Measurements from ENCODE around the gene KRT75. TPM values are rescaled to one million over a fixed set of nuclear protein-coding genes. Genes with fewer than 3 reads are reported as not detected.
A peak's percentile ranks its signal among the peaks of the same experiment; 100 is the strongest.

Gene KRT75
- total RNA-seq, 1 experiment from 2014 or later = not detected

DNA sequence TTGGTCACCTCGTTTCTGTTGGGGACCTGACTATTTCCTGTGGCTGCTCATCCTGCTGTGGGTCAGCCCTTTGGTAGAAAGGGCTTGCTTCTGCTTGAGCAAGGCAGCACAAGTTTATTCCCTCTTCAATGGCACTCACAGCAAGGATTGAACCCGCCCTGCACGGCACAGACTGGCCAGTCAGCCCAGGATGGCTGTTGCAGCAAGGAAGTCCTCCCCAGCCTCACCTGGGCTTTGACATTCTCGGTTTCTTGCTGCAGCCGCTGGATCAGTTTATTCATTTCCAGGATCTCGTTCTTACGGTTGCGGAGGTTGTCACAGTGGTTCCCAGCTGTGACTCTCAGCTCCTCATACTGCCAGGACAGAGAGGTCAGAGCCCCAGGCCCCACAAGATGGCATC is 37.5 kb downstream of the KRT75 start:
- no peaks in the 10 kb centered on the region for H3K36me3 Mint-ChIP-seq
- H3K4me3 Mint-ChIP-seq = no peak overlapping the region
- TF ChIP-seq ZNF317 (CRISPR knock-in tag; IDR thresholded peaks at IDR 0.05; ENCODE audit: borderline replicate concordance, low read depth) = no peak
- TF ChIP-seq, protein P1, sequence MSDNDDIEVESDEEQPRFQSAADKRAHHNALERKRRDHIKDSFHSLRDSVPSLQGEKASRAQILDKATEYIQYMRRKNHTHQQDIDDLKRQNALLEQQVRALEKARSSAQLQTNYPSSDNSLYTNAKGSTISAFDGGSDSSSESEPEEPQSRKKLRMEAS (CRISPR knock-in tag; IDR thresholded peaks at IDR 0.05) = 0 out of 2 replicates have a peak, but pooled peaks have one; percentile 9
- H3K9me3 Mint-ChIP-seq = no peaks in the 10 kb centered on the region
- ChIA-PET POLR2A (no interaction called here), CTCF (interaction anchor here (0.7 to 3.4 kb wide), 38 partner anchors 8 to 584 kb away, joined by 3 to 47 read pairs (median 10); partner anchors contain the start of genes KRT5, KRT71, KRT75 and KRT80)
- DNase-seq (ENCODE audit: low spot score) (no peak), ATAC-seq (no peak)
- H3K4me1 Mint-ChIP-seq = no peaks in the 10 kb centered on the region
- peaks cover 4% of the 10 kb centered on the region; the same call in 1 of the 2 replicates for H3K27me3 Mint-ChIP-seq (ENCODE audit: low read depth)
- no peak overlapping the region for H3K27ac Mint-ChIP-seq

DNA sequence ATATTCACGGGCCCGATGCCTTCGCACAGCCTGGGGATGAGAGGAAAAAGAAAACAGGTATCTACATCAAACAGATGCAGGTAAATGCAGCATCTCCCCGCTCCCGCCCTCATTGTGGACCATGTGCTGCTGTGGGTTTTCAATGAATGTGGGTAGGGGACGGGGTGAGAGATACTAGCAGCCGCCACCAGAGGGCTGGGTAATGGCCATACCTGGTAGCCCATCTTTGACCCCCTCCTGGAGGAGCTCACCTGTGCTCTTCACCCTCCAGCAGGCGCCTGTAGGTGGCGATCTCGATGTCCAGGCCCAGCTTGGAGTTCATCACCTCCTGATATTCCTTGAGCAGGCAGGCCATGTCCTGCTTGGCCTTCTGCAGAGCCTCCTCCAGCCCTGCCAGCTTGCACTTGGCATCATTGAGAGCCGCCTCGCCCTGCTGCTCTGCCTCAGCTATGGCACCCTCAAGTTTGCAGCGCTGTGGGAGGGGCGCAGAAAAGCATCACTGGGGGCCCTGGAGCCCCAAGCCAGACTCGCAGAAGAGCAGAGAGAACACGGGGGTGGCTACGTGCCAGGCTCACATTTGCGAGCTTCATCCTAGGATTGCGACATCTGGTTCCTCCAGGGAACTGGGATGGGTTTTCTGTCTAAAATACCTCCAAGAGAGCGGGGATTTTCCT is 38.3 kb downstream of the KRT75 start:
- CTCF ChIA-PET = interaction anchor here (0.6 to 3.4 kb wide), 101 partner anchors 9 to 658 kb away, joined by 3 to 47 read pairs (median 5); partner anchors contain the start of genes KRT5, KRT6A, KRT71 and KRT75
- TF ChIP-seq IRF2 (CRISPR knock-in tag; IDR thresholded peaks at IDR 0.05; ENCODE audit: borderline replicate concordance, low read depth) (no peak), NFATC4 (CRISPR knock-in tag; IDR thresholded peaks at IDR 0.05) (no peak), NR2C2 (CRISPR knock-in tag; IDR thresholded peaks at IDR 0.05) (no peak), NR3C1 (CRISPR knock-in tag; conservative IDR thresholded peaks at IDR 0.05; ENCODE audit: low read depth) (no peak), TP53 (CRISPR knock-in tag; IDR thresholded peaks at IDR 0.05) (no peak), PRRX2 (CRISPR knock-in tag; IDR thresholded peaks at IDR 0.05) (peak; percentile 26; the same call in 1 of the 2 replicates)
- TF ChIP-seq, protein P2, sequence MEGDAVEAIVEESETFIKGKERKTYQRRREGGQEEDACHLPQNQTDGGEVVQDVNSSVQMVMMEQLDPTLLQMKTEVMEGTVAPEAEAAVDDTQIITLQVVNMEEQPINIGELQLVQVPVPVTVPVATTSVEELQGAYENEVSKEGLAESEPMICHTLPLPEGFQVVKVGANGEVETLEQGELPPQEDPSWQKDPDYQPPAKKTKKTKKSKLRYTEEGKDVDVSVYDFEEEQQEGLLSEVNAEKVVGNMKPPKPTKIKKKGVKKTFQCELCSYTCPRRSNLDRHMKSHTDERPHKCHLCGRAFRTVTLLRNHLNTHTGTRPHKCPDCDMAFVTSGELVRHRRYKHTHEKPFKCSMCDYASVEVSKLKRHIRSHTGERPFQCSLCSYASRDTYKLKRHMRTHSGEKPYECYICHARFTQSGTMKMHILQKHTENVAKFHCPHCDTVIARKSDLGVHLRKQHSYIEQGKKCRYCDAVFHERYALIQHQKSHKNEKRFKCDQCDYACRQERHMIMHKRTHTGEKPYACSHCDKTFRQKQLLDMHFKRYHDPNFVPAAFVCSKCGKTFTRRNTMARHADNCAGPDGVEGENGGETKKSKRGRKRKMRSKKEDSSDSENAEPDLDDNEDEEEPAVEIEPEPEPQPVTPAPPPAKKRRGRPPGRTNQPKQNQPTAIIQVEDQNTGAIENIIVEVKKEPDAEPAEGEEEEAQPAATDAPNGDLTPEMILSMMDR (IDR thresholded peaks at IDR 0.05) = peak; percentile 79
- TF ChIP-seq, protein P1 (CRISPR knock-in tag; IDR thresholded peaks at IDR 0.05) = no peak
- TF ChIP-seq, protein P3, sequence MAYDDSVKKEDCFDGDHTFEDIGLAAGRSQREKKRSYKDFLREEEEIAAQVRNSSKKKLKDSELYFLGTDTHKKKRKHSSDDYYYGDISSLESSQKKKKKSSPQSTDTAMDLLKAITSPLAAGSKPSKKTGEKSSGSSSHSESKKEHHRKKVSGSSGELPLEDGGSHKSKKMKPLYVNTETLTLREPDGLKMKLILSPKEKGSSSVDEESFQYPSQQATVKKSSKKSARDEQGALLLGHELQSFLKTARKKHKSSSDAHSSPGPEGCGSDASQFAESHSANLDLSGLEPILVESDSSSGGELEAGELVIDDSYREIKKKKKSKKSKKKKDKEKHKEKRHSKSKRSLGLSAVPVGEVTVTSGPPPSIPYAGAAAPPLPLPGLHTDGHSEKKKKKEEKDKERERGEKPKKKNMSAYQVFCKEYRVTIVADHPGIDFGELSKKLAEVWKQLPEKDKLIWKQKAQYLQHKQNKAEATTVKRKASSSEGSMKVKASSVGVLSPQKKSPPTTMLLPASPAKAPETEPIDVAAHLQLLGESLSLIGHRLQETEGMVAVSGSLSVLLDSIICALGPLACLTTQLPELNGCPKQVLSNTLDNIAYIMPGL (CRISPR knock-in tag; IDR thresholded peaks at IDR 0.05) = 0 out of 2 replicates have a peak, but pooled peaks have one; percentile 32
- TF ChIP-seq, protein P4, sequence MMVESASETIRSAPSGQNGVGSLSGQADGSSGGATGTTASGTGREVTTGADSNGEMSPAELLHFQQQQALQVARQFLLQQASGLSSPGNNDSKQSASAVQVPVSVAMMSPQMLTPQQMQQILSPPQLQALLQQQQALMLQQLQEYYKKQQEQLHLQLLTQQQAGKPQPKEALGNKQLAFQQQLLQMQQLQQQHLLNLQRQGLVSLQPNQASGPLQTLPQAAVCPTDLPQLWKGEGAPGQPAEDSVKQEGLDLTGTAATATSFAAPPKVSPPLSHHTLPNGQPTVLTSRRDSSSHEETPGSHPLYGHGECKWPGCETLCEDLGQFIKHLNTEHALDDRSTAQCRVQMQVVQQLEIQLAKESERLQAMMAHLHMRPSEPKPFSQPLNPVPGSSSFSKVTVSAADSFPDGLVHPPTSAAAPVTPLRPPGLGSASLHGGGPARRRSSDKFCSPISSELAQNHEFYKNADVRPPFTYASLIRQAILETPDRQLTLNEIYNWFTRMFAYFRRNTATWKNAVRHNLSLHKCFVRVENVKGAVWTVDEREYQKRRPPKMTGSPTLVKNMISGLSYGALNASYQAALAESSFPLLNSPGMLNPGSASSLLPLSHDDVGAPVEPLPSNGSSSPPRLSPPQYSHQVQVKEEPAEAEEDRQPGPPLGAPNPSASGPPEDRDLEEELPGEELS (CRISPR knock-in tag; IDR thresholded peaks at IDR 0.05) = no peak

DNA sequence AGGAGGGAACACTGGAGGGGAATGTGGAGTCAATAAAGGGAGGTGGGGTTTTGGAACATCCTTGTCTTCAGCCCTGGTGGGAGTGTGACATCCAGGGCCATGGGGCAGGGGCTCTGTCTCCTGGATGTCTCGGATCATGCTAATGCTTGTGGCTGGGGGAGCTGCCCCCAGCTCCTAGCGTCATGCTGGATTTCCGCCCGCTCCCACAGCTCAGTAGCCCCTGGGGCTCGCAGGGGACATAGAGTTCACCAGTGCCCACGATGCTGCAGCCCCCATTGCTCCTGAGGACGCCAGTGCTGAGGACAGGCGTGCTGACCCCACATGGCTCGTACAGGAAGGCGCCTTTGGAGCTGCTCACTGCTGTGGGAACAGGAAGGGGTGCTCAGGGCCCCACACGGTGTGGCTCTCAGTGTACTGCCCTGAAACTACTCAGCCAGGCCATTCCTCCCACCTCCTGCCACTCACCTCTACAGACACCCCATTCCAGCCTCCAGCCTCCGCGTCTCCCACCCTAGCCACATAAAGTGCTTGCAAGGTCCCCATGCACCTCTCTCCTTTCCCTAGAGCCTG is 39.2 kb downstream of the KRT75 start:
- ChIA-PET POLR2A (no interaction called here), CTCF (interaction anchor here (0.7 to 3.4 kb wide), 33 partner anchors 10 to 570 kb away, joined by 3 to 47 read pairs (median 7); partner anchors contain the start of genes KRT5, KRT8 and KRT84)
- H3K4me1 Mint-ChIP-seq = no peaks in the 10 kb centered on the region
- H3K36me3 Mint-ChIP-seq = no peaks in the 10 kb centered on the region
- DNase-seq (ENCODE audit: low spot score) (no peak), ATAC-seq (no peak)
- H3K27ac Mint-ChIP-seq = no peak overlapping the region
- H3K9me3 Mint-ChIP-seq = no peaks in the 10 kb centered on the region
- no peak overlapping the region for H3K4me3 Mint-ChIP-seq
- H3K27me3 Mint-ChIP-seq (ENCODE audit: low read depth) = peaks cover 4% of the 10 kb centered on the region; the same call in 1 of the 2 replicates
- TF ChIP-seq, protein P5, sequence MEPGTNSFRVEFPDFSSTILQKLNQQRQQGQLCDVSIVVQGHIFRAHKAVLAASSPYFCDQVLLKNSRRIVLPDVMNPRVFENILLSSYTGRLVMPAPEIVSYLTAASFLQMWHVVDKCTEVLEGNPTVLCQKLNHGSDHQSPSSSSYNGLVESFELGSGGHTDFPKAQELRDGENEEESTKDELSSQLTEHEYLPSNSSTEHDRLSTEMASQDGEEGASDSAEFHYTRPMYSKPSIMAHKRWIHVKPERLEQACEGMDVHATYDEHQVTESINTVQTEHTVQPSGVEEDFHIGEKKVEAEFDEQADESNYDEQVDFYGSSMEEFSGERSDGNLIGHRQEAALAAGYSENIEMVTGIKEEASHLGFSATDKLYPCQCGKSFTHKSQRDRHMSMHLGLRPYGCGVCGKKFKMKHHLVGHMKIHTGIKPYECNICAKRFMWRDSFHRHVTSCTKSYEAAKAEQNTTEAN (CRISPR knock-in tag; IDR thresholded peaks at IDR 0.05) = no peak
- TF ChIP-seq, protein P6, sequence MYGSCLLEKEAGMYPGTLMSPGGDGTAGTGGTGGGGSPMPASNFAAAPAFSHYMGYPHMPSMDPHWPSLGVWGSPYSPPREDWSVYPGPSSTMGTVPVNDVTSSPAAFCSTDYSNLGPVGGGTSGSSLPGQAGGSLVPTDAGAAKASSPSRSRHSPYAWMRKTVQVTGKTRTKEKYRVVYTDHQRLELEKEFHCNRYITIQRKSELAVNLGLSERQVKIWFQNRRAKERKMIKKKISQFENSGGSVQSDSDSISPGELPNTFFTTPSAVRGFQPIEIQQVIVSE (CRISPR knock-in tag; IDR thresholded peaks at IDR 0.05; ENCODE audit: borderline replicate concordance) = no peak
- no peak for TF ChIP-seq NR2C2 (CRISPR knock-in tag; IDR thresholded peaks at IDR 0.05)
- TF ChIP-seq NFYB (CRISPR knock-in tag; conservative IDR thresholded peaks at IDR 0.05; ENCODE audit: low read depth) = no peak
- TF ChIP-seq, protein P7, sequence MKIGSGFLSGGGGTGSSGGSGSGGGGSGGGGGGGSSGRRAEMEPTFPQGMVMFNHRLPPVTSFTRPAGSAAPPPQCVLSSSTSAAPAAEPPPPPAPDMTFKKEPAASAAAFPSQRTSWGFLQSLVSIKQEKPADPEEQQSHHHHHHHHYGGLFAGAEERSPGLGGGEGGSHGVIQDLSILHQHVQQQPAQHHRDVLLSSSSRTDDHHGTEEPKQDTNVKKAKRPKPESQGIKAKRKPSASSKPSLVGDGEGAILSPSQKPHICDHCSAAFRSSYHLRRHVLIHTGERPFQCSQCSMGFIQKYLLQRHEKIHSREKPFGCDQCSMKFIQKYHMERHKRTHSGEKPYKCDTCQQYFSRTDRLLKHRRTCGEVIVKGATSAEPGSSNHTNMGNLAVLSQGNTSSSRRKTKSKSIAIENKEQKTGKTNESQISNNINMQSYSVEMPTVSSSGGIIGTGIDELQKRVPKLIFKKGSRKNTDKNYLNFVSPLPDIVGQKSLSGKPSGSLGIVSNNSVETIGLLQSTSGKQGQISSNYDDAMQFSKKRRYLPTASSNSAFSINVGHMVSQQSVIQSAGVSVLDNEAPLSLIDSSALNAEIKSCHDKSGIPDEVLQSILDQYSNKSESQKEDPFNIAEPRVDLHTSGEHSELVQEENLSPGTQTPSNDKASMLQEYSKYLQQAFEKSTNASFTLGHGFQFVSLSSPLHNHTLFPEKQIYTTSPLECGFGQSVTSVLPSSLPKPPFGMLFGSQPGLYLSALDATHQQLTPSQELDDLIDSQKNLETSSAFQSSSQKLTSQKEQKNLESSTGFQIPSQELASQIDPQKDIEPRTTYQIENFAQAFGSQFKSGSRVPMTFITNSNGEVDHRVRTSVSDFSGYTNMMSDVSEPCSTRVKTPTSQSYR (CRISPR knock-in tag; IDR thresholded peaks at IDR 0.05) = no peak

More for the DNA sequence above, 38.3 kb downstream of the KRT75 start:
- ATAC-seq = peak; percentile 99
- H3K9me3 Mint-ChIP-seq = no peaks in the 10 kb centered on the region
- no peaks in the 10 kb centered on the region for H3K36me3 Mint-ChIP-seq
- DNase-seq (ENCODE audit: low spot score) = peak; percentile 93
- peaks cover 4% of the 10 kb centered on the region; the same call in 1 of the 2 replicates for H3K27me3 Mint-ChIP-seq (ENCODE audit: low read depth)
- POLR2A ChIA-PET = interaction anchor here (0.6 kb wide), 1 partner anchor 247 kb away, joined by 4 read pairs; no protein-coding TSS in a partner anchor
- H3K27ac Mint-ChIP-seq = no peak overlapping the region
- H3K4me1 Mint-ChIP-seq = no peaks in the 10 kb centered on the region
- no peak overlapping the region for H3K4me3 Mint-ChIP-seq
